Stimulated activated effector memory CD8-positive, alpha-beta T cell treated with anti-CD3 and anti-CD28 coated beads, Interleukin-12 subunit alpha, Interleukin-12 subunit beta, amount 100 ng/mL, for 72 hours (primary cell): ENCODE data around the gene LEF1.

Experiments used
- ATAC-seq: fragments of 150-1000 bp; cut with Tn5 transposase; 2 replicates; pipeline ENCODE4 v1.10.0; 2021
- DNase-seq, 2 donors: peaks; one replicate each; pipeline ENCODE4 v3.0.0; 2021 to 2022; ENCODE audit warnings: low spot score in 2 of 2
- H3K27ac Mint-ChIP-seq: one replicate; pipeline ENCODE4 v1.8.0; 2022; ENCODE audit warnings: mild to moderate bottlenecking, mixed read lengths
- H3K36me3 Mint-ChIP-seq: one replicate; pipeline ENCODE4 v1.8.0; 2022; ENCODE audit warnings: mild to moderate bottlenecking, mixed read lengths
- H3K4me1 Mint-ChIP-seq: one replicate; pipeline ENCODE4 v1.8.0; 2022; ENCODE audit warnings: mixed read lengths
- H3K4me3 Mint-ChIP-seq: one replicate; pipeline ENCODE4 v1.8.0; 2022; ENCODE audit warnings: mild to moderate bottlenecking, mixed read lengths
- H3K9me3 Mint-ChIP-seq: one replicate; pipeline ENCODE4 v1.8.0; 2022; ENCODE audit warnings: mixed read lengths

The LEF1 gene

GRCh38 chr4:108191269-108191914, 22.7 kb upstream of the LEF1 start:
- ATAC-seq (peak; percentile 16), DNase-seq (no peak)
- Mint-ChIP-seq H3K4me1 (no peaks in the 10 kb centered on the region), H3K36me3 (no peaks in the 10 kb centered on the region), H3K4me3 (no peak overlapping the region), H3K9me3 (no peaks in the 10 kb centered on the region), H3K27ac (no peak overlapping the region)

- DNase-seq = no peak
- Mint-ChIP-seq H3K9me3 (no peaks in the 10 kb centered on the region), H3K4me1 (no peaks in the 10 kb centered on the region), H3K36me3 (no peaks in the 10 kb centered on the region), H3K4me3 (no peak overlapping the region), H3K27ac (no peak overlapping the region)
- ATAC-seq = no peak
Observed at GRCh38 chr4:108188770-108189169, 20.0 kb upstream of the LEF1 start.

GRCh38 chr4:108185252-108185651, 16.5 kb upstream of the LEF1 start:
- Mint-ChIP-seq H3K36me3 (no peaks in the 10 kb centered on the region), H3K4me3 (no peak overlapping the region), H3K9me3 (no peaks in the 10 kb centered on the region), H3K27ac (no peak overlapping the region), H3K4me1 (no peaks in the 10 kb centered on the region)
- no peak for DNase-seq
- ATAC-seq = no peak

GRCh38 chr4:108184453-108185049, 15.8 kb upstream of the LEF1 start:
- Mint-ChIP-seq H3K4me3 (no peak overlapping the region), H3K27ac (no peak overlapping the region), H3K4me1 (no peaks in the 10 kb centered on the region), H3K9me3 (no peaks in the 10 kb centered on the region), H3K36me3 (no peaks in the 10 kb centered on the region)
- ATAC-seq (no peak), DNase-seq (no peak)

GRCh38 chr4:108181704-108182103, 13.0 kb upstream of the LEF1 start:
- no peak overlapping the region for H3K4me3 Mint-ChIP-seq
- H3K36me3 Mint-ChIP-seq = no peaks in the 10 kb centered on the region
- DNase-seq (no peak), ATAC-seq (no peak)
- H3K27ac Mint-ChIP-seq = no peak overlapping the region
- no peaks in the 10 kb centered on the region for H3K4me1 Mint-ChIP-seq
- H3K9me3 Mint-ChIP-seq = no peaks in the 10 kb centered on the region

GRCh38 chr4:108180513-108180912, 11.8 kb upstream of the LEF1 start:
- Mint-ChIP-seq H3K27ac (no peak overlapping the region), H3K4me1 (no peaks in the 10 kb centered on the region), H3K9me3 (no peaks in the 10 kb centered on the region), H3K4me3 (no peak overlapping the region), H3K36me3 (no peaks in the 10 kb centered on the region)
- ATAC-seq (no peak), DNase-seq (no peak)

GRCh38 chr4:108175966-108176365, 7.2 kb upstream of the LEF1 start:
- ATAC-seq (no peak), DNase-seq (no peak)
- H3K27ac Mint-ChIP-seq = no peak overlapping the region
- H3K36me3 Mint-ChIP-seq = peaks cover 6% of the 10 kb centered on the region
- H3K4me1 Mint-ChIP-seq = peaks cover 12% of the 10 kb centered on the region
- H3K4me3 Mint-ChIP-seq = no peak overlapping the region
- no peaks in the 10 kb centered on the region for H3K9me3 Mint-ChIP-seq

- H3K36me3 Mint-ChIP-seq = peaks cover 6% of the 10 kb centered on the region
- DNase-seq (no peak), ATAC-seq (no peak)
- H3K9me3 Mint-ChIP-seq = no peaks in the 10 kb centered on the region
- H3K27ac Mint-ChIP-seq = no peak overlapping the region
- peaks cover 21% of the 10 kb centered on the region for H3K4me1 Mint-ChIP-seq
- H3K4me3 Mint-ChIP-seq = no peak overlapping the region
Observed at GRCh38 chr4:108174856-108175255, 6.1 kb upstream of the LEF1 start.

GRCh38 chr4:108173599-108174057, 4.9 kb upstream of the LEF1 start:
- peaks cover 33% of the 10 kb centered on the region for H3K4me1 Mint-ChIP-seq
- peak overlapping the region; percentile 61 for H3K4me3 Mint-ChIP-seq
- H3K36me3 Mint-ChIP-seq = peaks cover 6% of the 10 kb centered on the region
- H3K9me3 Mint-ChIP-seq = no peaks in the 10 kb centered on the region
- no peak for DNase-seq
- ATAC-seq = no peak
- H3K27ac Mint-ChIP-seq = no peak overlapping the region

- H3K4me3 Mint-ChIP-seq = peak overlapping the region; percentile 61
- H3K4me1 Mint-ChIP-seq = peaks cover 36% of the 10 kb centered on the region
- peak; percentile 67 for ATAC-seq
- DNase-seq = peak; percentile 20 to 63
- H3K36me3 Mint-ChIP-seq = peaks cover 6% of the 10 kb centered on the region
- no peak overlapping the region for H3K27ac Mint-ChIP-seq
- no peaks in the 10 kb centered on the region for H3K9me3 Mint-ChIP-seq
Observed at GRCh38 chr4:108172753-108173598, 4.2 kb upstream of the LEF1 start.

GRCh38 chr4:108172231-108172752, 3.6 kb upstream of the LEF1 start:
- Mint-ChIP-seq H3K27ac (no peak overlapping the region), H3K36me3 (peaks cover 6% of the 10 kb centered on the region), H3K9me3 (no peaks in the 10 kb centered on the region), H3K4me3 (peak overlapping the region; percentile 61), H3K4me1 (peaks cover 42% of the 10 kb centered on the region)
- DNase-seq = no peak
- peak; percentile 40 for ATAC-seq

GRCh38 chr4:108171339-108172230, 2.9 kb upstream of the LEF1 start:
- Mint-ChIP-seq H3K36me3 (peaks cover 6% of the 10 kb centered on the region), H3K9me3 (no peaks in the 10 kb centered on the region), H3K4me3 (peak overlapping the region; percentile 61), H3K27ac (peak overlapping the region; percentile 46), H3K4me1 (peaks cover 48% of the 10 kb centered on the region)
- ATAC-seq (peak; percentile 14), DNase-seq (no peak)

- ATAC-seq (no peak), DNase-seq (no peak)
- Mint-ChIP-seq H3K9me3 (no peaks in the 10 kb centered on the region), H3K36me3 (peaks cover 6% of the 10 kb centered on the region), H3K4me3 (peak overlapping the region; percentile 61), H3K27ac (no peak overlapping the region), H3K4me1 (peaks cover 48% of the 10 kb centered on the region)
Observed at GRCh38 chr4:108170631-108171338, 2.1 kb upstream of the LEF1 start.

- Mint-ChIP-seq H3K9me3 (no peaks in the 10 kb centered on the region), H3K27ac (no peak overlapping the region)
Observed at GRCh38 chr4:108169664-108170063, 932 bp upstream of the LEF1 start.

More at GRCh38 chr4:108169664-108170063, 932 bp upstream of the LEF1 start:
- peak overlapping the region; percentile 92 for H3K4me3 Mint-ChIP-seq
- ATAC-seq = no peak
- peaks cover 48% of the 10 kb centered on the region for H3K4me1 Mint-ChIP-seq
- no peak for DNase-seq
- H3K36me3 Mint-ChIP-seq = peaks cover 6% of the 10 kb centered on the region
